Tibial nerve (tissue), 3 donors: ENCODE measurements around the gene VWA2.

Source experiments
- POLR2A ChIP-seq, 2 donors: fragments of 450-650 bp; IDR thresholded peaks; one replicate each; pipeline ENCODE4 v1.6.1; 2017; ENCODE audit warnings: antibody characterized with exemption in 2 of 2, mild to moderate bottlenecking in 2 of 2, moderate library complexity in 2 of 2
- TF ChIP-seq, protein P1 (sequence below), 5 experiments: fragments of 200-600 bp in 3 of 5; fragments of 450-650 bp in 2 of 5; sonication (generic) in 3 of 5; IDR thresholded peaks; one replicate each; pipeline ENCODE4 v1.5.1; 2016 to 2019; ENCODE audit warnings: antibody characterized with exemption in 5 of 5, mild to moderate bottlenecking in 3 of 5, moderate library complexity in 2 of 5

DNA sequence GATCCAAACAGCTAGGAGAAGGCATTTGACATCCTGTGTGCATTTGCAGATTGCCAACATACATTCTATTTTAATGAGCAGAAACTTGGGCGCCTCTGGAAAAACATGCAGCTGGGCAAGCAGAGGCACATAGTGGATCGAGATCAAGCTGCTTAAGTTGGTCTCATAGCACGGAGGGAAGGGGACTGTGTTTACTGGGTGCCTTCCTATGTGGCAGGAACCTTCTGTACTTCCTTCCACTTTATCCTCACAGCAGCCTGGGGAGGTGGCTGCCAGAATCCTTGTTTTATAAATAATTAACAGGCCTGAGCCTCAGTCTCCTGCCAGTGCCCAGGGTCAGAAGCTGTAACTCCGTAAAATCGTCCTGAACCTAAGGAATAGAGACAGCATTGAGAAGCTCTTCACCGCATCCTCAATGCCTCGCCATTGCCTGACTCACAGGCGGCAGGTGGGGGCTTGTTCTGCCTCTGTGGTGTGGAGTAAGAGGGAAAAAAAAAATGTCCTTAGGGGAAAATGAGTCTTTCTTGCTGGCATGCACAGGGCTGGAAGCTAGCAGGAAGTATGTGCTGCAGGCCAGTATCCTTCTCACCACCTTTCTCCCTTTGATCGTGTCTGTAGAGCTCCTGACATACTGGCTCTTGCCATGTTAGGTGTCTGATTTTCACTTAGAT is 6.2 kb downstream of the VWA2 start:
- TF ChIP-seq, protein P1, sequence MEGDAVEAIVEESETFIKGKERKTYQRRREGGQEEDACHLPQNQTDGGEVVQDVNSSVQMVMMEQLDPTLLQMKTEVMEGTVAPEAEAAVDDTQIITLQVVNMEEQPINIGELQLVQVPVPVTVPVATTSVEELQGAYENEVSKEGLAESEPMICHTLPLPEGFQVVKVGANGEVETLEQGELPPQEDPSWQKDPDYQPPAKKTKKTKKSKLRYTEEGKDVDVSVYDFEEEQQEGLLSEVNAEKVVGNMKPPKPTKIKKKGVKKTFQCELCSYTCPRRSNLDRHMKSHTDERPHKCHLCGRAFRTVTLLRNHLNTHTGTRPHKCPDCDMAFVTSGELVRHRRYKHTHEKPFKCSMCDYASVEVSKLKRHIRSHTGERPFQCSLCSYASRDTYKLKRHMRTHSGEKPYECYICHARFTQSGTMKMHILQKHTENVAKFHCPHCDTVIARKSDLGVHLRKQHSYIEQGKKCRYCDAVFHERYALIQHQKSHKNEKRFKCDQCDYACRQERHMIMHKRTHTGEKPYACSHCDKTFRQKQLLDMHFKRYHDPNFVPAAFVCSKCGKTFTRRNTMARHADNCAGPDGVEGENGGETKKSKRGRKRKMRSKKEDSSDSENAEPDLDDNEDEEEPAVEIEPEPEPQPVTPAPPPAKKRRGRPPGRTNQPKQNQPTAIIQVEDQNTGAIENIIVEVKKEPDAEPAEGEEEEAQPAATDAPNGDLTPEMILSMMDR (IDR thresholded peaks at IDR 0.05): no peak
- no peak for TF ChIP-seq POLR2A (IDR thresholded peaks at IDR 0.05)
